Progenitor cell of endocrine pancreas (in vitro differentiated cells): ENCODE results near the gene UCP3. TPM values are rescaled to one million over a fixed set of nuclear protein-coding genes. Genes with fewer than 3 reads are reported as not detected.

Experiments
- DNase-seq: peaks from one replicate; pipeline ENCODE4 v3.0.0; 2021; ENCODE audit warnings: low spot score; ENCODE audit not compliant: unreplicated experiment
- H3K27ac Mint-ChIP-seq: 2 replicates; pipeline ENCODE4 v1.8.0; 2021; ENCODE audit warnings: mild to moderate bottlenecking, moderate library complexity, mixed read lengths
- H3K27me3 Mint-ChIP-seq: 2 replicates; pipeline ENCODE4 v1.8.0; 2021; ENCODE audit warnings: mixed read lengths
- H3K36me3 Mint-ChIP-seq: 2 replicates; pipeline ENCODE4 v1.8.0; 2022; ENCODE audit warnings: mixed read lengths; ENCODE audit not compliant: insufficient read depth
- H3K4me1 Mint-ChIP-seq: 2 replicates; pipeline ENCODE4 v1.8.0; 2021; ENCODE audit warnings: low read depth, mixed read lengths
- H3K4me3 Mint-ChIP-seq: 2 replicates; pipeline ENCODE4 v1.8.0; 2021; ENCODE audit warnings: low read depth, mild to moderate bottlenecking, moderate library complexity, mixed read lengths
- H3K9me3 Mint-ChIP-seq: 2 replicates; pipeline ENCODE4 v1.8.0; 2021; ENCODE audit warnings: low read depth, mixed read lengths
- CTCF ChIP-seq: fragments of 200-600 bp; sonication (generic); IDR thresholded peaks from one replicate; pipeline ENCODE4 v1.5.0; 2021; ENCODE audit warnings: antibody characterized with exemption, mild to moderate bottlenecking; ENCODE audit not compliant: unreplicated experiment
- total RNA-seq: library from RNA; stranded (reverse); gene quantifications from 2 replicates; pipeline ENCODE4 v1.2.1, GENCODE V29; 2021

UCP3 gene
- total RNA-seq, 1 donor from 2014 or later, result 4.3 TPM

- no peak overlapping the region for H3K27ac Mint-ChIP-seq
- no peak for DNase-seq
- no peak overlapping the region for H3K4me3 Mint-ChIP-seq
- H3K9me3 Mint-ChIP-seq, result no peaks in the 10 kb centered on the region
- H3K4me1 Mint-ChIP-seq, result no peaks in the 10 kb centered on the region
- TF ChIP-seq CTCF, result no peak
- no peaks in the 10 kb centered on the region for H3K27me3 Mint-ChIP-seq
- peaks cover 4% of the 10 kb centered on the region for H3K36me3 Mint-ChIP-seq
Measured at GRCh38 chr11:73998846-73999575, 9.9 kb downstream of the UCP3 start.

- Mint-ChIP-seq H3K27me3 (no peaks in the 10 kb centered on the region), H3K36me3 (peaks cover 4% of the 10 kb centered on the region), H3K27ac (no peak overlapping the region), H3K9me3 (no peaks in the 10 kb centered on the region), H3K4me3 (no peak overlapping the region), H3K4me1 (no peaks in the 10 kb centered on the region)
- TF ChIP-seq CTCF, result no peak
- no peak for DNase-seq
Measured at GRCh38 chr11:73997120-73997770, 11.6 kb downstream of the UCP3 start.

GRCh38 chr11:73996161-73996747 is 12.6 kb downstream of the UCP3 start:
- Mint-ChIP-seq H3K36me3 (peaks cover 4% of the 10 kb centered on the region), H3K4me3 (no peak overlapping the region), H3K4me1 (no peaks in the 10 kb centered on the region), H3K27ac (no peak overlapping the region), H3K27me3 (no peaks in the 10 kb centered on the region), H3K9me3 (no peaks in the 10 kb centered on the region)
- no peak for TF ChIP-seq CTCF
- DNase-seq, result no peak

GRCh38 chr11:73995731-73996130 is 13.2 kb downstream of the UCP3 start:
- no peak for TF ChIP-seq CTCF
- Mint-ChIP-seq H3K27me3 (no peaks in the 10 kb centered on the region), H3K9me3 (no peaks in the 10 kb centered on the region), H3K27ac (no peak overlapping the region), H3K36me3 (peaks cover 2% of the 10 kb centered on the region), H3K4me1 (no peaks in the 10 kb centered on the region), H3K4me3 (no peak overlapping the region)
- DNase-seq, result no peak

- TF ChIP-seq CTCF, result no peak
- Mint-ChIP-seq H3K27ac (no peak overlapping the region), H3K27me3 (no peaks in the 10 kb centered on the region), H3K4me3 (no peak overlapping the region), H3K36me3 (peaks cover 2% of the 10 kb centered on the region), H3K9me3 (no peaks in the 10 kb centered on the region), H3K4me1 (no peaks in the 10 kb centered on the region)
- no peak for DNase-seq
Measured at GRCh38 chr11:73995247-73995646, 13.6 kb downstream of the UCP3 start.
